ENCODE data around the gene SIRPG.

- TF ChIP-seq, protein P1, sequence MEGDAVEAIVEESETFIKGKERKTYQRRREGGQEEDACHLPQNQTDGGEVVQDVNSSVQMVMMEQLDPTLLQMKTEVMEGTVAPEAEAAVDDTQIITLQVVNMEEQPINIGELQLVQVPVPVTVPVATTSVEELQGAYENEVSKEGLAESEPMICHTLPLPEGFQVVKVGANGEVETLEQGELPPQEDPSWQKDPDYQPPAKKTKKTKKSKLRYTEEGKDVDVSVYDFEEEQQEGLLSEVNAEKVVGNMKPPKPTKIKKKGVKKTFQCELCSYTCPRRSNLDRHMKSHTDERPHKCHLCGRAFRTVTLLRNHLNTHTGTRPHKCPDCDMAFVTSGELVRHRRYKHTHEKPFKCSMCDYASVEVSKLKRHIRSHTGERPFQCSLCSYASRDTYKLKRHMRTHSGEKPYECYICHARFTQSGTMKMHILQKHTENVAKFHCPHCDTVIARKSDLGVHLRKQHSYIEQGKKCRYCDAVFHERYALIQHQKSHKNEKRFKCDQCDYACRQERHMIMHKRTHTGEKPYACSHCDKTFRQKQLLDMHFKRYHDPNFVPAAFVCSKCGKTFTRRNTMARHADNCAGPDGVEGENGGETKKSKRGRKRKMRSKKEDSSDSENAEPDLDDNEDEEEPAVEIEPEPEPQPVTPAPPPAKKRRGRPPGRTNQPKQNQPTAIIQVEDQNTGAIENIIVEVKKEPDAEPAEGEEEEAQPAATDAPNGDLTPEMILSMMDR (IDR thresholded peaks at IDR 0.05) = no peak
- TF ChIP-seq EZH2 (IDR thresholded peaks at IDR 0.05) = no peak
These were observed 68.8 kb downstream of the SIRPG start for GRCh38 chr20:1588533-1589460.
